Stimulated activated CD8-positive, alpha-beta memory T cell treated with anti-CD3 and anti-CD28 coated beads, Interleukin-2, amount 100 ng/mL, for 48 hours (primary cell): ENCODE measurements around the gene MBP.
A peak's percentile ranks its signal among the peaks of the same experiment; 100 is the strongest.

Experiments
- DNase-seq, 2 donors: peaks; one replicate each; pipeline ENCODE4 v3.0.0-alpha.2; 2020; ENCODE audit warnings: low read depth in 2 of 2

Gene MBP

DNA sequence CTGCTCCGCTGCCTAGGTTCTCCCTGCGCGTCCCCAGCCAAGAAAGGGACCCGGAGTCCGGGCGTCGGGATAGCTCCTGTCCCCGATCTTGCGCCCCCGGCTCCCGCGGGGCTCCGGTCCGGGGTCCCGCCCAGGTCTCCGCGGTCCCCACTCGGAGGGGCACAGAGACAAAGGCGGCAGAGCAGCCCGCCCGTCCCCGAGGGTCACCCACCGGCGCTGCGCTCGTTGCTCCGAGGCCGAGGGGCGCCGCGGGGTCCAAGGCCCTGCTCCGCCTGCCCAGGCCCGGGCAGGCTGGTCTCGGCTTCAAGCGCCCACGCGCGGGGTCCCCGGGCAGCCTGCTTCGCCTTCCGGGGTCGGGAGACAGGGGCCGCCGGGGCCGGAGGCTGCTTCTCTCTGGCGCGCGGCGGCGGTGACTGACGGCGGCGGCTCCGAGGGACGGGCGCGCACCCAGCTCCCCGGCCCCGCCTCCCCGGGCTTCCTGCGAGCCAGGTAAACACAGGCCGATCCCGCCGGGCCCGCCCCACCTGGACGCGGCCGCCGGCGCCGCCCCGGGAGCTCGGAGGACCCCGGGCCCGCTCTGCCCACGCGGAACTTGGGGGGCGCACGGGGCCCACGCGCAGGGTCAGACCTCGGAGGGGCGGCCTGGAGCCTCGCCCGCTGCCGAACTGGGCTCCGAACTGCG is at the start of gene MBP:
Gene MBP, minus strand, starts transcription at position 415 of the 682 bp plus-strand sequence. CDS start 27,522 bp downstream, outside the sequence.
- DNase-seq: peak in 1 of 2 donors; percentile 51

DNA sequence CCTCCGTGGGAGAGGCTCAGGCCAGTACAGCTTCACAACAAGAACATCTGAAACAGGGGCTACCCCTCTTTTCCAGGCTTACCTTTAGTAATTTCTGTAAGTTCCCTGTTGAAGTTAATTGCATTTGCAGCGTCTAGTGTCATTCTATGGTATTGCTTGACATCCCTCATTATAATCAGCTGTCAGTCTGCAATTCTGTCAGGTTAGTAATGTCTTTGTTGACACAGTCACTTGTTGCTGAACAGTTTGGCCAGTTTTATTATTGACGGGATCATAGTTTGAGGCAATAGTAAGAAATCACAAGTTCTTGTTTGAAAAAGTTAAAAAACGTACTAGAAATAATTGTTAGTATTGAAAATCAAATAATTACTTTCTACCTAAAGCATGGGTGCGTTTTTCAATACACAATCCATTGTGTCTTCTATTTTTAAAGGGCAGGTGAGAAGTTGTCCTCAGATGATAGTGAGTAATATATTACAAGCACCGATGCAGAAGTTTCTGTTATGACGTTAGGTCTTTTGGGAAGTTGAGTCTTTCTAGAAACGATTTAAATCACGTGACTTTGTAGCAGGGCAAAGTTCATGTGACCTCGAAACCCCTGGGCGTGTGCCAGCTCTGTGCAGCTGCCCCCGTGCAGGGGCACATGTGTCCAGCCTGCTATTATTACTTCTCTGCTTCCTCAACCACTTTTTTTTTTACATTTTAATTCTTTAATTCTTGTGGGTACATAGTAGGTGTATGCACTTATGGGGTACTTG is 49.5 kb upstream of the MBP start:
- DNase-seq: no peak

DNA sequence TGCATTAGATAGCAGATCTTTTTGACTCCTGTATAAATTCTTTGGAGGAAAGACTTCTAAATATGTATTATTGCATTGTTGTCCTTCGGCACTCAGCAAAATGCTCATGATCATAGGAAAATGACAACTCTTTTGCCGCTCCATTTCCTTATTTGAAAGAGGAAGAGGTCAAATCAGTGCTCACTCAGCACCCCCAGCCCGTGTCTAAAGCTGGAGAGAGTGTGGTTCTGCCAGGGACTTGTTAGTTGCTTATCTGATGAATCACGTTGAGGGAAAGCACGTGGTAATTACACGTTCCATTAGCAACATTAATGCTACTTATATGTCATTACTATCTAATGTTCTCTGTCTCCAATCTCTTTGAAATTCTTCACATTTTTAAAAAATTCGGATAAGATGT is 46.0 kb upstream of the MBP start:
- no peak for DNase-seq

DNA sequence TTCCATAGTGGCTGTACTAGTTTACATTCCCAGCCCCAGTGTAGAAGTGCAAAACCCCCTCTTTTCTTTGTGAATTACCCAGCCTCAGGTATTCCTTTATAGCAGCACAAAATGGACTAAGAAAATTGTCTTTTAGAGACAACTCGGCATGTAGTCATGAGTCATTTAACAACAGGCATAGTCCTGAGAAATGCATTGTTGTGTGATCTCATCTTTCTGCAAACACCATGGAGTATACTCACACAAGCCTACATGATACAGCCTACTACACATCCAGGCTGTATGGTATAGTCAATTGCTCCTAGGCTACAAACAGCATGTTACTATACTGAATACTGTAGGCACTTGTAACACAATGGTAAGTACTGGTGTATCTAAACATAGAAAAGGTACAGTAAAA is 44.4 kb upstream of the MBP start:
- no peak for DNase-seq

DNA sequence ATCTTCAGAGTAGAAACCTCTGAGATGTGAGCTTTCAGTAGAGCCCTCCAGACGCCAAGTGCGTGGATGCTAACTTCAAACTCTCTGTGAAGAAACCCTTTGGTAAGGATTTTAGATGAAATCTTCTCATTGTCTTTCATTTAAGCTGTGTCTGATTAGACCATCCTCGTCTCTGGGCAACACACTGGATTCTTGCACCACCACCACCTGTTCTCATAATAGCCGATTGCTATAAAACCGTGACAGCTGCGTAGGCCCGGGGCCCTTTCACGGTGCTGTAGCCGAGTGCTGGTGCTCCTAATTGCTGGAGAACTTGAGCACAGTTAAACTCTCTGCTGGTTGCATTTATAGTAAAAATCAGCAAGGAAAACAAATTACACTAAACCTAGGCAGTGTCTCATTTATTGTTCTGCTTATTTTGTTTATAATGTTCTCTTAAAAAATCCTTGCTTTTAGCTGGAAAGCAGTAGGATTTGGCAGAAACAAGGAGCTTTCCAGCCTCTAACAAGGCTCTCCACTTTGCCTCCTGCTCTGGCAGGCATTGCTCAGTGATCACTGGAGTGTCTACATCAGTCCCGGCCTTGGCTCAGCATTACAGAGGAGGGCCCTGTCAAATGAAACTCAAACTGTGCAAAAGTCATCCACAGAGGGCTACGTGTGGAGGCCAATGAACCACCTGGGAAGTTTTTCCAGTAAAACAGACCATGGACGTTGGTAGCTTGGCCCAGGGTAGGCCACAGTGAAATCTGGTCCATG is 40.9 kb upstream of the MBP start:
- DNase-seq: no peak

DNA sequence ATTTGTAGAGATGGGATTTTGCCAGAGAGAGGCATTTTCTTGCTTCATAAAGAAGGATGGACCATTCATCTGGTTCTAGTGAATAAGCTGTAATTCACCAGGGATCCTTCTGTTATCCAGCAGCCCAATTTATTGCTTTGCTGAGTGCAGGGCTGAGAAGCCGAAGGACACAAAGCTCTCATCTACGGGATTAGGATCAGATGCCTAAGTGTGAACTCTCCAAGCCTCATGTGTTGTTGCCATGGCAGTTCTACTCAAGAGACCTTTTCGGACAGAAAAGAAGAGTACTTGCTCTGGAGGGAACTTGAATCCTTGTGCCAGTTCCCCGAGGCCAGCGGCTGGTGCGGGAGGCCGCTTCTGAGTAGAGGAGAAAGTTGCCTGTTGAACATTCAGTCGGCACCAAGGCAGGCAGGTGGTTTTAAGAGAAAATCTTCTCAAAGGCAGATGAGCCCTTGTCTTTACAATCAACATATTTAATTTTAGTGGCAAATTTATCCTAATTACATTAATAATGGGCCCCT is 38.4 kb upstream of the MBP start:
- no peak for DNase-seq

DNA sequence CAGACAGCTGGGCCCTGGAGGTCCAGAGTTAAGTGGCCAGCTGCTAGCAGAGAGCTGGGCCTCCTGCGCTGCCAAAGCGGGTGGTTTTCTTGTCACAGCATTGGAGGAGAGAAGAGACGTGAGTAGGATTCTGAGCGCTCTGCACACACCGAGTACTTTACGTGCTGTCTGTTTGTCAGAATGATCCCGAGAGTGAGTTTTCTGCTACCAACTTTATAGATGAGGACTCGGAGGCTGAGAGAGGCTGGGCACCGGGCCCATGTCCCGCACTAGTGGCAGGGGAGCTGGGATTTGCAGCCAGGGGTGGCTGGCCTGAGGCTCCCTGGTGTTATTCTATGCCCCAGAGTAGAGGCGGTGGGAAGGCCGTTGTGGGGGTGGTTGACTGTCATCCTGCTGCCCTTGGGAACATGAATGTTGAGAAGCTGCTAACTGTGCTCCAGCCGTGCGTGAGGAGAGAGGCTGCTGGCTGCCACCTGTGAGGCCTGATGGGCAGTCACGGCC is 36.3 kb upstream of the MBP start:
- no peak for DNase-seq

DNA sequence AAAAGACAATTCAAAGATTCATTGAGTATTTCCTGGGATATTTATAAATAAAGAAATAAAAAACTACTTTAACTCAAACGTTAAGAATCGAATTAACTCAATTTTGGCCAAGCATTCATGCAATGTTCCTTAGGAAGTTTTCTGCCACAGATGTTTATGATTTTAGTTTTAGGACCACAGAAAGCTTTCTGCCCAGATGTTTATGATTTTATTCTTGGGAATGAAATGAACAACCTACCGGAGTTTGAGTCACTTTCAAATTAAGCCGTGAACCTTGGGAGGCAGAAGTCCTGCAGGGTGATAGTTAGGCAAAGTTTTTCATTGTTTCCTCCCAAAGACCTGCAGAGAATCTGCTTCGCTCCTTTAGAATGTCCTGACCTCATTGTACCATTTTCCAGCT is 34.7 kb upstream of the MBP start:
- no peak for DNase-seq

DNA sequence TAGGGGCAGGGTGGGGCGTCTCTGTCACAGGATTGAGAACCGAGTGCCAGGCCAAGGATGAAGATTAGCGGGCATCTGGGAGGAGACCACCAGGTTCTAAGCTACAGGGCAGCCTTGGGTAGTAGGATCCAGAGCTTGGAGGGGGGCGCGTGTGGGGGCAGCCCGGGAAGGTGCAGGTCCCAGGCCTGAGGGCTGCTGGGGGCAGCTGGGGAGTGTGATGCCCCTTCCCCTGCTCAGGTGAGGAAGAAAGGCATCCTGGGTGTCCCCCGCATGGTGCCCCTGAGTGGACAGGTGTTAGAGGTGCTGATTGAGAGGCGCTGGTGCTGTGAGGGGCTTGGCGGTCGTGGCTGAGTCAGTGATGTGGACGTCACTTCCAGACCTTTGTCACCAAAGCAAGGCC is 33.9 kb upstream of the MBP start:
- DNase-seq: no peak

DNA sequence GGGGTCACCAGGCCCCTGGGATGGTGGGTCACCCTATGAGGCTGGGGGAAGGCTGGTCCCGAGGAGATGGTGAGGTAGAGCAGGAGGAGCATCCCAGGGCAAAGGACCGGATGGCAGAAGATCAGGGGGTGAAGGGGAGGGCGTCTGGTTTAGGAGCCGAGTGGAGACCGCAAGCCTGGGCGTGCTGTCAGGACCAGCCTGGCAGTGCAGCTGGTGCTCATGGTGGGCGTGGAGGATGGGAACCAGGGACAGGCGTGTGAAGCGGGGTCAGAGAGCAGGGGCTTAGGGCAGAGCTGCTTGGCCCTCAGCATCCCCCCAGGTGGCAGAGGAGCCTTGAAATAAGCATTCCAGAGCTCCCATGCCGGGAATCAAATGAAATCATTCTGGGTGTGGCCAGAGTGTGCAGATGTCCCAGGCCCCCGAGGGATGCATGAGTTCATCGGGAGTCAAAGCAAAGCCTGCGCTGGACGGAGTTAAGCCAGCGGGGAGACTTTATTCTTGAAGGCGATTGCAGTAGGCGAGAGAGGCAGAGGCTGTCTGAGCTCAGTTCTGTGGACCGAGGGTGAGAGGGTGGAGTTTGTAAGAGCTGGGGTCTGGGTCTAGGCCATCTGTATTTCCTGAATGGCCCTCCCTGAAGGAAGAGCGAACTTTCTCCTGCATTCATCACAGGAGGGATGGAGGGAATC is 33.1 kb upstream of the MBP start:
- no peak for DNase-seq

DNA sequence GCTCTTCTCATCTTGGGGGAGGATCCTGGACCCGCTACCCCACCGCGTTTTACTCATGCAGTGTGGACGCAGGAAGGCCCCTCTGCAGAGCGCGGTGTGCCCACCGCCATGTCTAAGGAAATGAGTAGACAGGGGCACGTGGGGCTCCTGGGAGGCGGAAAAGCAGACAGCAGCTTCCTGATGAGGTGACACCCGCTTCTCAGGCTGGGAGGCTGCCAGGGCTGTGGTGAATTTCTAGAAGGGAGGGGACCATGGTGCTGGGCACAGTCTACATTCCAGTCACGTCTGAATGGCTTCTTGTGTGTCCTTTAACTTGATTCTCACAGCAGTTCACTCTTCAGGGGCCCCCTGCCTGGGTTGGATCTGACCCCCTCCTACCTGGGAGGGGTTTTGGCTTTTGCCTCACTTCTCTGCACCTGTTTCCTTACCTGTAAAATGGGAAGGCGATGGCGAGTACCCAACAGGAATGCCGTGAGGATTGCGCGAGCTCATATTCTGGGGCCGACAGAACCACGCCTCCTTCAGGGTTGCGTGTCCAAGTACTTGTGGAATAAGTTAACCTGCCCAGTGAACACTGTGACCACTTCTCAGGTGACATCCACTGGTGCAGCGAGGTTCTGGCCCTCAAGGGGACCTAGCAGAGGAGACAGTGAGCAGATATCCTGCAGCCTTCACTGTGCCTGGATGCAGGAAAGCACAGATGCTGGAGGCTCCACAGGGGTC is 32.3 kb upstream of the MBP start:
- no peak for DNase-seq

DNA sequence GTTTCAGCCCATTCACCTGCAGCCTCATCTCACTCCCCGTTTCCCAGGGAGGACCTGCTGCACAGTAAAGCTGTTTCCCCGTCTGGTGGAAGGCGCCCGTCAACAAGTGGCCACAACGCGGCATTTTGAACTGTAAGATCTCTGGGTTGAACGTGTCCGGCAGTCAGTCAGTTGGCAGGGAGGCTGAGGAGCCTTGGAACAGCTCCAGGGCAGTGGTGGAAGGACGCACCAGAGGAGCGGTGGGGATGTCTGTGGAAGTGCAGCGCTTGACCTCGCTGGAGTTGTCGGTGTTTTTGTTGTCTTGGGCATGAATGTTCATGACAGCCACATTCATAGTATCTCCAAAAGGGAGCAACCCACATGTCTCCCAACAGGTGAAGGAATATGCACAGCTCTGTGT is 31.4 kb upstream of the MBP start:
- DNase-seq: no peak

DNA sequence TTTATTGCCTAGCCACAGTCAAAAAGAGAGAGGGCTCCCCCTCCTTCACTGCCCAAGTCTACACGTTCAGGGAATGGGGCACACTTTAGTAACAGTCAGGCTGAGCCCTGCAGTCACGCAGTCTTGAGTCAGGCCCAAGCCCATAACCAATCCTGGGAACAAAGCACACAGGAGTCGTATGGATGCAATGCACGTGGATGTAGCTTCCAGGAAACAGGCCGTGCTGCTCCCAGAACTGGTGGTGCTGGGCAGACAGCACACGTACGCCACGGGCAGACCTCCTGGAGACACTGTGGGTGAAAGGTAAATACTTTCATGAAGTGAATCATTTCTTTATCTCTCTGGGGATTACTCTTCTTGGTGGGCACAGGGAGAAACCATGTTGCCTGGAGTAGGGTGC is 30.0 kb upstream of the MBP start:
- DNase-seq: no peak

DNA sequence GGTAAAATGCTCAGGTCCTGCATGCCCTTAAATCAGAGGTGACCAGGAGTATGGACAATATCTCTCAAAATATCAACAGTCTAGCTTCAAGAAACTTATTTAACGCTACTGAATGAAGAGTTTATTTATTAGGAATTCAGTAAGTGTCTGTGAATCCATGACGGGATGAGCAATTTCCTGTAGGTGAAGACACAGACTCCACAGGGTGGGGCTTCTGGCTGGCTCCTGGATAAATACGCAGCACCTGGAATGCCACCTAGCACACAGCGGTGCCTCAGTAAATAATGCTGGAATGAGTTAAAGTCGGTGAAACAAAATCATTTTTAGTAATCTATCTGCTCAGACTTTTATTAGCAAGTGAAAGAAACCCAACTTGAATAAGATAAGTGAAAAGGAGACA is 29.4 kb upstream of the MBP start:
- no peak for DNase-seq

DNA sequence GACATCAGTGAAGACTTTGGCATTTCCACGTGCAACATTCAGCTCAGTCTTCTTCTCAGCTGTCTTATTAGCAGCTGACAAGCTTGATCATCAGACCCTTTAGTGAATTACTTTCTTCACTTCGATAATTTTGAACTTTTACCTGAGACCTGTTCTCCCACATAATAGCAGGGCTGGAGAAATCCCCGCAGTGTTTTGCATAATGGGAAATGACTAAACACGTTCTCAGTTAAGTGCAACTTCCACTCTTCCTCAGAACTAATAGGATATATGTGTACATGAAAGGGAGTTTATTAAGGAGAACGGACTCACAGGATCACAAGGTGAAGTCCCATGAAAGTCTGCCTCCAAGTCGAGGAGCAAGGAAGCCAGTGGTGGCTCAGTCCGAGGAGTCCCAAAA is 28.8 kb upstream of the MBP start:
- DNase-seq: no peak

DNA sequence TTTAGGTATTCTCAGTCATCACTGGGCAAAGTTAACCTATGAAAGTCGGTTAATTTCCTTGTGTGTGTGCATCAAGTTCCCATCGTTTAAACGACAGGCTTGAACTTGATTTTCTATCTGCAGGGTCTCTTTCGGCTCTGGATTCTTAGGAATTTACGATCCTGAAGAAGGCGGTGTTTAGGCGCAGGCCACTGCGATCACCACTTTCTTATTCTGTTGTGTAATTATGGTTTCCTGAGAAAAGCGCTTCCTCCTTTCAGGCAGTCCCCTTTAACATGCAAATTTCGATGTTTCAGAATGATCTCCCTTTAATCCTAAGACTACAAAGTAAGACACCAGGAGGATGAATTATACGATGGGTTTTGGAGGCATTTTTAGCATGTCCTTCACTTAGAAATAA is 27.9 kb upstream of the MBP start:
- no peak for DNase-seq

DNA sequence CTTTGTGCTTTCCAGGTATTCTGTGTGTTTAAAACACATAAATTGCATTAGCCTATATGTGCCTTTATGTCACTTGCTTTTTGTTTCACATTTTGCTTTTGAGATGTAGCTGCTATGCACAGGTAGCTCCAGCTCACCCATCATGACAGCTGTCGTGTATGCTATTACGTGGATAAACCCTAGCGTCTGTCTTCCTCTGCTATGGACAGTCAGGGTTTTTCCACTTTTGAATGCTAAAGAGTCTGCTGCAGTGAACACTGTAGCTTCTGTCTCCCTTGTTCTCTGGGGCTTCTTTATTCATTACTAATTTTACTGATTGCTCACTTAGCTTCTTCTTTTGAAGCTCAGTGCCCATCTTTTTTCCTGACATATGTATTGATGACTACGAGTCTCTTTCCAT is 24.7 kb upstream of the MBP start:
- no peak for DNase-seq

DNA sequence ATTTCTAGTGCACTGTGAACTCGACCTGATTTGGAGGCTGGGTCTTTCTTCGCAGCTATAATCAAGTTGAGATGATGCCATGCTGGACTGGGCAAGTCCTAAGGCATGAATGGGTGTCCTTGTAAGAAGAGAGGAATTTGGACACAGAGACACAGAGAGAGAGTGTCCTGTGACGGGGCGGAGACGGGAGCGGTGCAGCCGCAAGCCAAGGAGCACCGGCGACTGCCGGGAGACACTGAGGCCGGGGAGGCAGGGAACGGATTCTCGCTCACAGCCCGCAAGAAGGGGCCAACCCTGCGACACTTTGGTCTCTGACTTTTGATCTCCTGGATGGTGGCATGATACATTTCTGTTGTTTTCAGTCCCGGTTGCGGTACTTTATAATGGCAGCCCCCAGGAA is 22.4 kb upstream of the MBP start:
- no peak for DNase-seq

DNA sequence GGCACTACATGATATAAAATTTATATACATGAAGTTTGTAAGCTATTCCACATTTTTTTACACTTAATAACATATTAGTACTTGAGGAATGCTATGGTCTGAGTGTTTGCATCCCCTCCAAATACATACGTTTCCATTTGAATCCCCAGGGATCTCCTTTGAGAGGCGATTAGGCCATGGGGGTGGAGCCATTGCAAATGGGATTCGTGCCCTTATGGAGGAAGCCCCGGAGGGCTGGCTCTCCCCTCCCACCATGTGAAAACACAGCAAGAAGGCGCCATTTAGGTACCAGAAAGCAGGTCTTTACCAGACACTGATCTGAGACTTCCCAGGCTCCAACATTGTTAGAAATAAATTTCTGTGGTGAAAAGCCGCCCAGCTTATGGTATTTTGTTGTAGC is 20.8 kb upstream of the MBP start:
- DNase-seq: no peak

DNA sequence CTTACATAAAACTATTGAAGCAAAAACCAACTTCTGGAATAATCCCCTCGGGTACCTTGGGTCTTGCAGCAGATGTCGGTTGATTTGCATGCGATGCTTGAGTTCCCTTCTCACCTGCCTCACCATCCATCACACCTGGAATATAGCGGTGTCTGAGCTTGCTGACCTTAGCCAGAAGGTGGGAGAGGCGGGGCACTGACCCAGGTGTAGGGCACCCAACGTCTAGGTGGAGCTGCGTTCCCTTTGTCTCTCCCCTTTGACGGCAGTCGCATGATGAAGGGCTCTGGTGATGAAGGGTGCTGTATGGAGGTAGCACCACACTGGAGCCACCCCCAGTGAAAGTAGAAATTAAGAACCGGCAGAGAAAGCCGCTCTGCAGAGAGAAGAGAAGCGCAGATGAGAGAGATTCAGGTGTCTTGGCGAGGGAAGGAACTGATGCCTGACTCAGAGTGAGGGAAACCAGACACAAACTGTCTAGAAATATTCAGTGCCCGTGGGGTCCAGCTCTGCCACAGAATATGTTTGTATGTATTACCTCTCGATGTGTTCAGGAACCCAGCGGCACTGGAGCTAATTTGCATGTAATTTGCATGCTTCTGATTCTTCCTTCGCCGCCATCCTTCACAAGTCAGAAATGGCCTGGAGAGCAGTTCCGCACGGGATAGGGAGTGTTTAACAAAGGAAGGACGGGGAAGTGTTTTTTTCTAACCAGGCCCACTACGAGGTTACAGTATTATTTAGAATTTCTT is 19.4 kb upstream of the MBP start:
- DNase-seq: no peak
